HepG2 (cell line): ENCODE results near the gene CLDN14.

Source experiments
- ARID2 ChIP-seq: sonication (generic); formaldehyde crosslinking; IDR thresholded peaks from 2 replicates; pipeline ENCODE4 v1.8.1; 2022; ENCODE audit warnings: mild to moderate bottlenecking, missing genetic modification reagents, borderline replicate concordance
- EEA1 ChIP-seq: sonication (generic); formaldehyde crosslinking; IDR thresholded peaks from 2 replicates; pipeline ENCODE4 v1.5.1; 2020; ENCODE audit warnings: mild to moderate bottlenecking, missing genetic modification reagents, borderline replicate concordance
- EZH2 ChIP-seq: conservative IDR thresholded peaks from 2 replicates; pipeline ENCODE4 v1.6.1; 2012; ENCODE audit warnings: mild to moderate bottlenecking, low read depth, low read length, moderate library complexity
- GTF2F1 ChIP-seq: fragments of 150-350 bp; IDR thresholded peaks from 2 replicates; pipeline ENCODE4 v1.6.1; 2014; ENCODE audit warnings: low read length
- HCFC1 ChIP-seq: fragments of 150-350 bp; IDR thresholded peaks from 2 replicates; pipeline ENCODE4 v1.6.1; 2014; ENCODE audit warnings: low read depth, low read length
- POLR2A ChIP-seq, 2 experiments: IDR thresholded peaks; 2 replicates each; pipeline ENCODE4 v1.6.1; 2011; ENCODE audit warnings: low read depth in 2 of 2, low read length in 2 of 2, mild to moderate bottlenecking in 1 of 2, moderate library complexity in 1 of 2; ENCODE audit not compliant: insufficient read depth in 1 of 2
- SRSF1 ChIP-seq: fragments of 200-400 bp; formaldehyde crosslinking; optimal IDR thresholded peaks from 2 replicates; pipeline ENCODE3; 2017; ENCODE audit warnings: mild to moderate bottlenecking, low read depth, low read length, moderate library complexity
- TARDBP ChIP-seq: sonication (generic); formaldehyde crosslinking; IDR thresholded peaks from 2 replicates; pipeline ENCODE4 v1.8.0; 2022; ENCODE audit warnings: mild to moderate bottlenecking, missing genetic modification reagents
- TP53 ChIP-seq: sonication (generic); formaldehyde crosslinking; conservative IDR thresholded peaks from 2 replicates; pipeline ENCODE4 v1.4.0; 2020; ENCODE audit warnings: missing genetic modification reagents
- XRCC5 ChIP-seq: fragments of 200-400 bp; formaldehyde crosslinking; optimal IDR thresholded peaks from 2 replicates; pipeline ENCODE3; 2017; ENCODE audit warnings: mild to moderate bottlenecking, low read length
- TF ChIP-seq, protein P1 (sequence below): sonication (generic); formaldehyde crosslinking; IDR thresholded peaks from 2 replicates; pipeline ENCODE4 v1.5.0; 2020; ENCODE audit warnings: mild to moderate bottlenecking, missing genetic modification reagents, moderate library complexity
- TF ChIP-seq, protein P2 (sequence below): sonication (generic); formaldehyde crosslinking; IDR thresholded peaks from 2 replicates; pipeline ENCODE4 v1.8.0; 2022; ENCODE audit warnings: missing genetic modification reagents, low read depth, mild to moderate bottlenecking, borderline replicate concordance
- TF ChIP-seq, protein P3 (sequence below): sonication (generic); formaldehyde crosslinking; IDR thresholded peaks from 2 replicates; pipeline ENCODE4 v1.4.0; 2020; ENCODE audit warnings: missing genetic modification reagents
- TF ChIP-seq, protein P4 (sequence below): sonication (generic); formaldehyde crosslinking; IDR thresholded peaks from 2 replicates; pipeline ENCODE4 v1.8.0; 2022; ENCODE audit warnings: low read depth, missing genetic modification reagents

DNA sequence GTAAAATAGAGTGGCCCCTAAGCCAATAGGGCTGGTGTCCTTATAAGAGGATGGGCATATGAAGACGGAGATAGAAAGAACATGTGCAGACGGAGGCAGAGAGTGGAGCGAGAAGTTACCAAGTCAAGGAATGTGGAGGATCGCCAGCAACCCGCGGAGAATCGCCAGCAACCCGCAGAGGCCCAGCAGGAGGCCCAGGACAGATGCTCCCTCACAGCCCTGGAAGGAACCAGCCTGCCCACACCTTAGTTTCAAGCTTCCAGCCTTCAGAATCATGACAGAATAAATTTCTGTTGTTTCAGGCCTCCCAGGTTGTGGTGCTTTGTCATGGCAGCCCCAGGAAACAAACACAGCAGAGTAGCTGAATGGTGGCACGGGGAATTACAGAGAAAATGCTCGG lies 9.6 kb downstream of the CLDN14 start:
- no peak for TF ChIP-seq EEA1 (CRISPR knock-in tag)
- TF ChIP-seq TP53 (CRISPR knock-in tag), result no peak
- TF ChIP-seq, protein P1, sequence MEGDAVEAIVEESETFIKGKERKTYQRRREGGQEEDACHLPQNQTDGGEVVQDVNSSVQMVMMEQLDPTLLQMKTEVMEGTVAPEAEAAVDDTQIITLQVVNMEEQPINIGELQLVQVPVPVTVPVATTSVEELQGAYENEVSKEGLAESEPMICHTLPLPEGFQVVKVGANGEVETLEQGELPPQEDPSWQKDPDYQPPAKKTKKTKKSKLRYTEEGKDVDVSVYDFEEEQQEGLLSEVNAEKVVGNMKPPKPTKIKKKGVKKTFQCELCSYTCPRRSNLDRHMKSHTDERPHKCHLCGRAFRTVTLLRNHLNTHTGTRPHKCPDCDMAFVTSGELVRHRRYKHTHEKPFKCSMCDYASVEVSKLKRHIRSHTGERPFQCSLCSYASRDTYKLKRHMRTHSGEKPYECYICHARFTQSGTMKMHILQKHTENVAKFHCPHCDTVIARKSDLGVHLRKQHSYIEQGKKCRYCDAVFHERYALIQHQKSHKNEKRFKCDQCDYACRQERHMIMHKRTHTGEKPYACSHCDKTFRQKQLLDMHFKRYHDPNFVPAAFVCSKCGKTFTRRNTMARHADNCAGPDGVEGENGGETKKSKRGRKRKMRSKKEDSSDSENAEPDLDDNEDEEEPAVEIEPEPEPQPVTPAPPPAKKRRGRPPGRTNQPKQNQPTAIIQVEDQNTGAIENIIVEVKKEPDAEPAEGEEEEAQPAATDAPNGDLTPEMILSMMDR (CRISPR knock-in tag), result no peak
- no peak for TF ChIP-seq ARID2 (CRISPR knock-in tag)
- TF ChIP-seq TARDBP (CRISPR knock-in tag), result no peak
- TF ChIP-seq, protein P2, sequence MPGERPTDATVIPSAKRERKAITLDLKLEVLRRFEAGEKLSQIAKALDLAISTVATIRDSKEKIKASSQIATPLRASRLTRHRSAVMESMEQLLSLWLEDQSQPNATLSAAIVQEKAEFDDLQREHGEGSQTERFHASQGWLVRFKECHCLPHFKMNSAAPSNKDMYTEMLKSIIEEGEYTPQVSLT (CRISPR knock-in tag), result no peak
- TF ChIP-seq, protein P3, sequence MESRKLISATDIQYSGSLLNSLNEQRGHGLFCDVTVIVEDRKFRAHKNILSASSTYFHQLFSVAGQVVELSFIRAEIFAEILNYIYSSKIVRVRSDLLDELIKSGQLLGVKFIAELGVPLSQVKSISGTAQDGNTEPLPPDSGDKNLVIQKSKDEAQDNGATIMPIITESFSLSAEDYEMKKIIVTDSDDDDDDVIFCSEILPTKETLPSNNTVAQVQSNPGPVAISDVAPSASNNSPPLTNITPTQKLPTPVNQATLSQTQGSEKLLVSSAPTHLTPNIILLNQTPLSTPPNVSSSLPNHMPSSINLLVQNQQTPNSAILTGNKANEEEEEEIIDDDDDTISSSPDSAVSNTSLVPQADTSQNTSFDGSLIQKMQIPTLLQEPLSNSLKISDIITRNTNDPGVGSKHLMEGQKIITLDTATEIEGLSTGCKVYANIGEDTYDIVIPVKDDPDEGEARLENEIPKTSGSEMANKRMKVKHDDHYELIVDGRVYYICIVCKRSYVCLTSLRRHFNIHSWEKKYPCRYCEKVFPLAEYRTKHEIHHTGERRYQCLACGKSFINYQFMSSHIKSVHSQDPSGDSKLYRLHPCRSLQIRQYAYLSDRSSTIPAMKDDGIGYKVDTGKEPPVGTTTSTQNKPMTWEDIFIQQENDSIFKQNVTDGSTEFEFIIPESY (CRISPR knock-in tag), result no peak
- no peak for TF ChIP-seq XRCC5
- TF ChIP-seq SRSF1, result no peak
- TF ChIP-seq EZH2, result no peak
- TF ChIP-seq, protein P4, sequence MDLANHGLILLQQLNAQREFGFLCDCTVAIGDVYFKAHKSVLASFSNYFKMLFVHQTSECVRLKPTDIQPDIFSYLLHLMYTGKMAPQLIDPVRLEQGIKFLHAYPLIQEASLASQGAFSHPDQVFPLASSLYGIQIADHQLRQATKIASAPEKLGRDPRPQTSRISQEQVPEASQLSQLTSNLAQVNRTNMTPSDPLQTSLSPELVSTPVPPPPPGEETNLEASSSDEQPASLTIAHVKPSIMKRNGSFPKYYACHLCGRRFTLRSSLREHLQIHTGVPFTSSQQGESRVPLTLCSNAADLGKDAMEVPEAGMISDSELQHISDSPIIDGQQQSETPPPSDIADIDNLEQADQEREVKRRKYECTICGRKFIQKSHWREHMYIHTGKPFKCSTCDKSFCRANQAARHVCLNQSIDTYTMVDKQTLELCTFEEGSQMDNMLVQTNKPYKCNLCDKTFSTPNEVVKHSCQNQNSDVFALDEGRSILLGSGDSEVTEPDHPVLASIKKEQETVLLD (CRISPR knock-in tag), result no peak
- no peak for TF ChIP-seq HCFC1
- no peak for TF ChIP-seq GTF2F1
- no peak for TF ChIP-seq POLR2A (IDR thresholded peaks at IDR 0.05; ENCODE audit: insufficient read depth in 1 of 2, low read depth in 2 of 2, low read length in 2 of 2)
